T-helper 1 cell treated with Interleukin-12 subunit alpha and Interleukin-12 subunit beta and Interleukin-4 antibody, amounts not matched to agents 30 ng/mL and 1 ng/mL, for 36 hours (primary cell): ENCODE results near the gene SLC25A36. TPM values are rescaled to one million over a fixed set of nuclear protein-coding genes. Genes with fewer than 3 reads are reported as not detected.
"Not testable (repeated sequence)": the region's sequence is repeated elsewhere in the genome, so short reads cannot be mapped to it uniquely, and the experiment has no call there.

Experiments
- intact Hi-C: fragments of 100-400 bp; cut with micrococcal nuclease; formaldehyde crosslinking; loops from one replicate; pipeline ENCODE4 v1.15.1; 2024
- total RNA-seq: library from RNA; stranded (reverse); gene quantifications from 2 replicates; pipeline ENCODE4 v1.2.3, GENCODE V29; 2022

SLC25A36 gene
- total RNA-seq, 1 donor from 2014 or later: 37.5 TPM

GRCh38 chr3:140931016-140931454, 10.6 kb upstream of the SLC25A36 start:
- intact Hi-C loops: no loop called here

GRCh38 chr3:140931801-140932200, 9.8 kb upstream of the SLC25A36 start:
- intact Hi-C loops: no loop called here

GRCh38 chr3:140933109-140933508, 8.5 kb upstream of the SLC25A36 start:
- intact Hi-C loops: no loop called here

- intact Hi-C loops: no loop called here
Measured at GRCh38 chr3:140933552-140933951, 8.1 kb upstream of the SLC25A36 start.

GRCh38 chr3:140939305-140939704, 2.3 kb upstream of the SLC25A36 start:
- intact Hi-C loops: not testable (repeated sequence)

GRCh38 chr3:140941090-140941433, 574 bp upstream of the SLC25A36 start:
- intact Hi-C loops: loop anchor here (1.0 to 10.0 kb wide), 16 partner anchors 34 to 1781 kb away; partner anchors contain the start of genes ATP1B3, ATR, NMNAT3 and PXYLP1

- intact Hi-C loops: loop anchor here (2.0 to 10.0 kb wide), 7 partner anchors 14 to 1780 kb away; partner anchors contain the start of genes COPB2, RASA2, TRPC1 and XRN1
Measured at GRCh38 chr3:140942221-140943104, 827 bp downstream of the SLC25A36 start.

GRCh38 chr3:140943781-140944552, 2.3 kb downstream of the SLC25A36 start:
- intact Hi-C loops: loop anchor here (2.0 to 10.0 kb wide), 7 partner anchors 13 to 1778 kb away; partner anchors contain the start of genes COPB2, RASA2, TRPC1 and XRN1

GRCh38 chr3:140948460-140949249, 7.0 kb downstream of the SLC25A36 start:
- intact Hi-C loops: loop anchor here (10.0 kb wide), 1 partner anchor 606 kb away; no protein-coding TSS in a partner anchor

- intact Hi-C loops: no loop called here
Measured at GRCh38 chr3:140950144-140950543, 8.5 kb downstream of the SLC25A36 start.

GRCh38 chr3:140950863-140951262, 9.2 kb downstream of the SLC25A36 start:
- intact Hi-C loops: no loop called here

GRCh38 chr3:140951750-140952149, 10.1 kb downstream of the SLC25A36 start:
- intact Hi-C loops: not testable (repeated sequence)

- intact Hi-C loops: no loop called here
Measured at GRCh38 chr3:140953028-140953960, 11.7 kb downstream of the SLC25A36 start.

- intact Hi-C loops: no loop called here
Measured at GRCh38 chr3:140954576-140954975, 12.9 kb downstream of the SLC25A36 start.

GRCh38 chr3:140955645-140956044, 14.0 kb downstream of the SLC25A36 start:
- intact Hi-C loops: loop anchor here (2.0 kb wide), 1 partner anchor 13 kb away; no protein-coding TSS in a partner anchor

GRCh38 chr3:140956058-140956835, 14.6 kb downstream of the SLC25A36 start:
- intact Hi-C loops: loop anchor here (2.0 kb wide), 1 partner anchor 13 kb away; no protein-coding TSS in a partner anchor

- intact Hi-C loops: loop anchor here (1.0 kb wide), 1 partner anchor 75 kb away; no protein-coding TSS in a partner anchor
Measured at GRCh38 chr3:140972833-140973232, 31.2 kb downstream of the SLC25A36 start.

- intact Hi-C loops: loop anchor here (1.0 kb wide), 1 partner anchor 34 kb away; the partner anchor contains the start of gene SLC25A36
Measured at GRCh38 chr3:140974900-140975299, 33.3 kb downstream of the SLC25A36 start.

GRCh38 chr3:140980663-140981062, 39.0 kb downstream of the SLC25A36 start:
- intact Hi-C loops: no loop called here
